ENCODE results near the gene SAC3D1. TPM values are rescaled to one million over a fixed set of nuclear protein-coding genes. Genes with fewer than 3 reads are reported as not detected.

Gene SAC3D1
- polyA plus RNA-seq, 3 donors: 4.4 to 14.1 (median 6.7) TPM

DNA sequence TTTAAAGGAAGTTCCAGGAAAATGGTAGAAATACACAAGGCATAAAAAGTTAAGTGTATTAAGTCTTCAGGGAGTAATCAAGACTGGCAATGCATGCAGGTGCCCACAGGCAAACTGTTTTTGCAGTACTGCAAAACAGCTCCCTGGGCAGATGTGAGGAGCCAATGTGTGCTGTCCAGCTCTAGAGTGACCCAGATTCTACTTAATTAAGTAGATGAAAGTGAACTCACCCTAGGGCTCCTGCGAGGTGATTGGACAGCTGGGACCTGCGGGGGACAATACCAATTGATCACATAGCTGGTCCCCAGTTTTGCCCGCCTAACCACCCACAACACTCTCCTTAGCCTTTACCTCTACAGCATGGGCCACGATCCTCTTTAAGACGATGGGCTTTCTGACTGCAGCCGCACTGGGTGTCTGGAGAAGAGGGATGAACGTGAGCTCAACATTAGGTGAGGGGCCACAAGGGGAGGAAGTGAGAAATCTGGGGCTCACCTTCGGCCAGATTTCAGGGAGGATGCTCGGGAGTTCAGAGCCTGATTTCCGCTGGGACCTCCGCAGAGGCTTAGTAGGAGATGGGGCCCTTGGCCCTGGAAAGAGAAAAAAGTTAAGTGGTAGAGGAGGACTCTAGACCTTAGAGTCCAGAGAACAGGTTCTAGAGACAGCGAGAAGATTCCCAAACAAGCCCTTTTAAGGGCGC is 42.3 kb downstream of the SAC3D1 start:
- Histone ChIP-seq H3K27ac (ENCODE audit: low read depth in 1 of 2, low read length in 2 of 2) (peak overlapping the region in 1 of 2 donors; percentile 92), H3K79me2 (ENCODE audit: insufficient read depth, low read length) (peaks cover 68% of the 10 kb centered on the region), H3K4me2 (replicated peaks; ENCODE audit: extremely low read depth, low read length, poor library complexity, severe bottlenecking) (peak overlapping the region; percentile 95), H3K36me3 (replicated peaks in 1 of 2; ENCODE audit: control insufficient read depth in 1 of 2, insufficient read depth in 2 of 2, low read length in 2 of 2) (peaks cover 24 to 32% of the 10 kb centered on the region in 2 donors), H2AFZ (ENCODE audit: insufficient read depth, low read depth, low read length, poor library complexity, severe bottlenecking) (peak overlapping the region; percentile 98), H3K27me3 (ENCODE audit: control insufficient read depth in 2 of 2, insufficient read depth in 2 of 2, low read length in 2 of 2) (no peaks in the 10 kb centered on the region), H3K4me1 (ENCODE audit: control insufficient read depth in 1 of 2, insufficient read depth in 2 of 2, low read length in 2 of 2) (peaks cover 33 to 43% of the 10 kb centered on the region in 2 donors), H3K9ac (ENCODE audit: insufficient read depth, low read length, poor library complexity, severe bottlenecking) (peak overlapping the region; percentile 91), H3K4me3 (replicated peaks in 1 of 3; ENCODE audit: low read depth in 2 of 3, low read length in 3 of 3) (peak overlapping the region; percentile 62 to 95 (median 84)), H3K9me3 (replicated peaks in 1 of 2; ENCODE audit: control insufficient read depth in 1 of 2, insufficient read depth in 1 of 2, low read length in 2 of 2) (no peaks in the 10 kb centered on the region), H4K20me1 (ENCODE audit: insufficient read depth, low read length) (no peaks in the 10 kb centered on the region)
- DNase-seq: no peak
- TF ChIP-seq, protein P1, sequence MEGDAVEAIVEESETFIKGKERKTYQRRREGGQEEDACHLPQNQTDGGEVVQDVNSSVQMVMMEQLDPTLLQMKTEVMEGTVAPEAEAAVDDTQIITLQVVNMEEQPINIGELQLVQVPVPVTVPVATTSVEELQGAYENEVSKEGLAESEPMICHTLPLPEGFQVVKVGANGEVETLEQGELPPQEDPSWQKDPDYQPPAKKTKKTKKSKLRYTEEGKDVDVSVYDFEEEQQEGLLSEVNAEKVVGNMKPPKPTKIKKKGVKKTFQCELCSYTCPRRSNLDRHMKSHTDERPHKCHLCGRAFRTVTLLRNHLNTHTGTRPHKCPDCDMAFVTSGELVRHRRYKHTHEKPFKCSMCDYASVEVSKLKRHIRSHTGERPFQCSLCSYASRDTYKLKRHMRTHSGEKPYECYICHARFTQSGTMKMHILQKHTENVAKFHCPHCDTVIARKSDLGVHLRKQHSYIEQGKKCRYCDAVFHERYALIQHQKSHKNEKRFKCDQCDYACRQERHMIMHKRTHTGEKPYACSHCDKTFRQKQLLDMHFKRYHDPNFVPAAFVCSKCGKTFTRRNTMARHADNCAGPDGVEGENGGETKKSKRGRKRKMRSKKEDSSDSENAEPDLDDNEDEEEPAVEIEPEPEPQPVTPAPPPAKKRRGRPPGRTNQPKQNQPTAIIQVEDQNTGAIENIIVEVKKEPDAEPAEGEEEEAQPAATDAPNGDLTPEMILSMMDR (IDR thresholded peaks at IDR 0.05): no peak
- Mint-ChIP-seq H3K9me3 (peaks cover 0 to 2% (median 0%) of the 10 kb centered on the region in 7 donors), H3K27ac (peak overlapping the region in 6 of 7 donors; percentile 93 to 98 (median 95)), H3K36me3 (peaks cover 26 to 50% of the 10 kb centered on the region in 2 donors), H3K4me3 (peak overlapping the region; percentile 88 to 95), H3K27me3 (ENCODE audit: low read depth in 3 of 3) (no peaks in the 10 kb centered on the region), H3K4me1 (peaks cover 46% of the 10 kb centered on the region)
- 9% methylated on average over 13 of the region's 13 CpGs for WGBS (ENCODE audit: insufficient coverage)
- intact Hi-C loops (cut with micrococcal nuclease): loop anchor here in 1 of 2 donors (5.0 kb wide), 2 partner anchors 56 to 71 kb away; partner anchors contain the start of genes ARL2 and SNX15

DNA sequence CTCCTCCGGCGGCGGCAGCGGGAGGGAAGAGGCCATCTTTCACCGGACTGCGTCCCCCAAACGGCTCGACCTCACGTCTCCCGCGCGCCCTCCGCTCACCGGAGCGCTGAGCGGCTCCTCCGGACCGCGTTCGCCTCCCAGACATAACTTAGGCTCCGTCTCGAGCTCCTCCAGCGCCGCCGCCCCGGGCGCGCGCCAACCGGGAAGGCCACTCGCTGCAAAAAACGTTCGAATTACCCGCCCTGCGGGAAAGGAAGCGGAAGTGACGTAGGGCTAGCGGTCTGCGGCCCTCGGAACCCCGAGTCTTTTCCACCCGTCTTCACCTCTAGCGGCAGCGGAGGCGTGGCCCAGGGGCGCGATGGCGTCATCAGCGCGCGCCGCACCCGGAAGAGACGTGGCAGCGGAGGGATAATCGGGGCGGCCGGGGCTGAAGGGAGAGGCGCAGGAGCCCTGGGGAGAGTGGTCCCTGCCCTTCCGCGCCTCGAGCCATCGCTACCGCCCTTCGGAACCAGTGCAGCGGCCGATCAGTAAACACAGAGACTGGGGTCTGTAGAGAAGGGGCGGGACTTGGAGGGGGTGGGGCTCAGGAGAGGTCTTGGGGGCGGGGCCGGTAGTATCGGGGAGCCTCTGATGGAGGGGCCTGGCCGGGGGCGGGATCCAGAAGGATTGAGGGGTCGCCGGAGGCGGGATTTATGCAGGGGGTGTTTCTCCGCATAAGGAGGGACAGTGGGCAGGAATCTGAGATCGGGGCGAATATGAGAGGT is 43.0 kb downstream of the SAC3D1 start, which contains the start of the genes CDCA5 and ZFPL1:
Gene CDCA5, minus strand, starts transcription at position 207 of the 764 bp plus-strand sequence. Its CDS starts 62 bp downstream, at position 145.
Gene ZFPL1, plus strand, starts transcription at position 389 of the 764 bp plus-strand sequence. CDS start 477 bp downstream, outside the sequence.
- WGBS (ENCODE audit: insufficient coverage): under 1% methylated on average over 65 of the region's 79 CpGs
- H3K27ac Mint-ChIP-seq: peak within 1 kb of the TSS; percentile 93 to 98 (median 95)
- H3K27ac ChIP-seq (ENCODE audit: low read depth in 1 of 2, low read length in 2 of 2): peak within 1 kb of the TSS; percentile 73 to 92
- peaks cover 61% of the 10 kb centered on the region for H3K79me2 ChIP-seq (ENCODE audit: insufficient read depth, low read length)
- H4K20me1 ChIP-seq (ENCODE audit: insufficient read depth, low read length): no peaks in the 10 kb centered on the region
- peak within 1 kb of the TSS; percentile 95 for H3K4me2 ChIP-seq (replicated peaks; ENCODE audit: extremely low read depth, low read length, poor library complexity, severe bottlenecking)
- no peaks in the 10 kb centered on the region for H3K27me3 Mint-ChIP-seq (ENCODE audit: low read depth in 3 of 3)
- TF ChIP-seq, protein P1 (IDR thresholded peaks at IDR 0.05): no peak
- H2AFZ ChIP-seq (ENCODE audit: insufficient read depth, low read depth, low read length, poor library complexity, severe bottlenecking): peak within 1 kb of the TSS; percentile 98
- peak; percentile 95 to 97 (median 96) for DNase-seq
- peaks cover 31 to 40% of the 10 kb centered on the region in 2 donors for H3K36me3 ChIP-seq (replicated peaks in 1 of 2; ENCODE audit: control insufficient read depth in 1 of 2, insufficient read depth in 2 of 2, low read length in 2 of 2)
- intact Hi-C loops (cut with micrococcal nuclease): loop anchor here (1.0 to 5.0 kb wide), 4 partner anchors 12 to 72 kb away; partner anchors contain the start of genes FAU (in 2 of the 2), MRPL49 (in 2 of the 2), ARL2 (in 1 of the 2) and SNX15 (in 1 of the 2)
- no peaks in the 10 kb centered on the region for H3K27me3 ChIP-seq (ENCODE audit: control insufficient read depth in 2 of 2, insufficient read depth in 2 of 2, low read length in 2 of 2)
- peaks cover 0 to 2% (median 0%) of the 10 kb centered on the region in 7 donors for H3K9me3 Mint-ChIP-seq
- H3K36me3 Mint-ChIP-seq: peaks cover 34 to 51% of the 10 kb centered on the region in 2 donors
- H3K4me3 ChIP-seq (replicated peaks in 1 of 3; ENCODE audit: low read depth in 2 of 3, low read length in 3 of 3): peak within 1 kb of the TSS; percentile 62 to 95 (median 84)
- H3K4me1 Mint-ChIP-seq: peaks cover 44% of the 10 kb centered on the region
- no peaks in the 10 kb centered on the region for H3K9me3 ChIP-seq (replicated peaks in 1 of 2; ENCODE audit: control insufficient read depth in 1 of 2, insufficient read depth in 1 of 2, low read length in 2 of 2)
- H3K9ac ChIP-seq (ENCODE audit: insufficient read depth, low read length, poor library complexity, severe bottlenecking): peak within 1 kb of the TSS; percentile 91
- H3K4me1 ChIP-seq (ENCODE audit: control insufficient read depth in 1 of 2, insufficient read depth in 2 of 2, low read length in 2 of 2): peaks cover 33 to 43% of the 10 kb centered on the region in 2 donors
- peak within 1 kb of the TSS; percentile 88 to 95 for H3K4me3 Mint-ChIP-seq
